KMS-11 (cell line): ENCODE measurements around the gene ERP27.

ENCODE experiments used
- H2AFZ ChIP-seq: fragments of 200-600 bp; sonication (generic); 2 replicates; pipeline ENCODE4 v1.6.1; 2016; ENCODE audit warnings: antibody characterized with exemption, mixed run types, low read depth
- H3K27ac ChIP-seq: fragments of 200-600 bp; sonication (generic); 2 replicates; pipeline ENCODE4 v1.6.1; 2016; ENCODE audit warnings: mild to moderate bottlenecking, mixed run types
- H3K27me3 ChIP-seq: fragments of 200-600 bp; sonication (generic); 2 replicates; pipeline ENCODE4 v1.6.1; 2017; ENCODE audit warnings: mild to moderate bottlenecking, low read depth, mixed run types, moderate library complexity; ENCODE audit not compliant: insufficient read depth
- H3K36me3 ChIP-seq: fragments of 200-600 bp; sonication (generic); 2 replicates; pipeline ENCODE4 v1.6.1; 2017; ENCODE audit warnings: mild to moderate bottlenecking, mixed run types; ENCODE audit not compliant: insufficient read depth
- H3K4me1 ChIP-seq: fragments of 200-600 bp; sonication (generic); 2 replicates; pipeline ENCODE4 v1.6.1; 2016; ENCODE audit warnings: mild to moderate bottlenecking, low read depth, mixed run types; ENCODE audit not compliant: poor library complexity, severe bottlenecking
- H3K4me2 ChIP-seq: fragments of 200-600 bp; sonication (generic); 2 replicates; pipeline ENCODE4 v1.7.0; 2016; ENCODE audit warnings: mild to moderate bottlenecking, mixed run types
- H3K4me3 ChIP-seq: fragments of 200-600 bp; sonication (generic); IDR thresholded peaks from 2 replicates; pipeline ENCODE4 v1.6.1; 2017; ENCODE audit warnings: low read depth, low read length, mixed read lengths; ENCODE audit not compliant: insufficient read depth
- H3K79me2 ChIP-seq: fragments of 200-600 bp; sonication (generic); 2 replicates; pipeline ENCODE4 v1.6.1; 2016; ENCODE audit warnings: low read depth, mixed run types; ENCODE audit not compliant: insufficient read depth
- H3K9ac ChIP-seq: fragments of 200-600 bp; sonication (generic); 2 replicates; pipeline ENCODE4 v1.6.1; 2016; ENCODE audit warnings: mild to moderate bottlenecking, mixed run types
- H4K20me1 ChIP-seq: fragments of 200-600 bp; sonication (generic); 2 replicates; pipeline ENCODE4 v1.6.1; 2016; ENCODE audit warnings: mild to moderate bottlenecking, mixed run types; ENCODE audit not compliant: insufficient read depth
- CTCF ChIP-seq: fragments of 200-600 bp; sonication (generic); conservative IDR thresholded peaks from 2 replicates; pipeline ENCODE4 v1.6.1; 2017; ENCODE audit warnings: low read depth, mild to moderate bottlenecking, antibody characterized with exemption, low read length, moderate library complexity, mixed read lengths

ERP27 gene

GRCh38 chr12:14923944-14924343 is 14.4 kb downstream of the ERP27 start:
- Histone ChIP-seq H3K36me3 (no peaks in the 10 kb centered on the region), H3K79me2 (no peaks in the 10 kb centered on the region), H3K27ac (no peak overlapping the region), H2AFZ (no peak overlapping the region), H4K20me1 (no peaks in the 10 kb centered on the region), H3K4me2 (no peak overlapping the region), H3K4me1 (no peaks in the 10 kb centered on the region), H3K27me3 (no peaks in the 10 kb centered on the region), H3K4me3 (no peak overlapping the region), H3K9ac (no peak overlapping the region)
- no peak for TF ChIP-seq CTCF

GRCh38 chr12:14921218-14921617 is 17.1 kb downstream of the ERP27 start:
- Histone ChIP-seq H3K36me3 (no peaks in the 10 kb centered on the region), H4K20me1 (no peaks in the 10 kb centered on the region), H3K4me3 (no peak overlapping the region), H2AFZ (no peak overlapping the region), H3K27ac (no peak overlapping the region), H3K4me1 (no peaks in the 10 kb centered on the region), H3K9ac (no peak overlapping the region), H3K79me2 (no peaks in the 10 kb centered on the region), H3K27me3 (no peaks in the 10 kb centered on the region), H3K4me2 (no peak overlapping the region)
- no peak for TF ChIP-seq CTCF

- Histone ChIP-seq H2AFZ (no peak overlapping the region), H3K36me3 (no peaks in the 10 kb centered on the region), H3K79me2 (no peaks in the 10 kb centered on the region), H3K4me2 (no peak overlapping the region), H3K9ac (no peak overlapping the region), H3K27me3 (no peaks in the 10 kb centered on the region), H3K27ac (no peak overlapping the region), H3K4me3 (no peak overlapping the region), H3K4me1 (no peaks in the 10 kb centered on the region), H4K20me1 (no peaks in the 10 kb centered on the region)
- TF ChIP-seq CTCF: no peak
Observed at GRCh38 chr12:14920475-14921126, 17.7 kb downstream of the ERP27 start.

- no peaks in the 10 kb centered on the region for H3K36me3 ChIP-seq
- no peak overlapping the region for H2AFZ ChIP-seq
- no peaks in the 10 kb centered on the region for H3K79me2 ChIP-seq
- no peak for TF ChIP-seq CTCF
- no peak overlapping the region for H3K4me2 ChIP-seq
- no peaks in the 10 kb centered on the region for H3K4me1 ChIP-seq
- H3K27me3 ChIP-seq: no peaks in the 10 kb centered on the region
- no peak overlapping the region for H3K27ac ChIP-seq
- no peak overlapping the region for H3K9ac ChIP-seq
- no peaks in the 10 kb centered on the region for H4K20me1 ChIP-seq
- no peak overlapping the region for H3K4me3 ChIP-seq
Observed at GRCh38 chr12:14919455-14919854, 18.9 kb downstream of the ERP27 start.
